Liver (tissue), 9 donors: Measurements from ENCODE around the gene SEMA5A. TPM values are rescaled to one million over a fixed set of nuclear protein-coding genes. Genes with fewer than 3 reads are reported as not detected.

ENCODE experiments used
- DNase-seq: peaks from one replicate; pipeline ENCODE4 v3.0.0-alpha.2; 2017; ENCODE audit warnings: low spot score
- H3K27ac ChIP-seq, 2 donors: one replicate each; pipeline ENCODE4 v1.7.0; 2013; ENCODE audit warnings: inconsistent platforms in 2 of 2, low read length in 2 of 2, control low read depth in 1 of 2, low read depth in 1 of 2, mild to moderate bottlenecking in 1 of 2
- H3K27me3 ChIP-seq, 4 donors: one replicate each; pipeline versions ENCODE4 v1.6.1 to v1.7.0; 2013; ENCODE audit warnings: low read length in 3 of 4, inconsistent platforms in 1 of 4, mild to moderate bottlenecking in 1 of 4, moderate library complexity in 1 of 4; ENCODE audit not compliant: control insufficient read depth in 4 of 4, insufficient read depth in 4 of 4
- H3K36me3 ChIP-seq, 4 donors: one replicate each; pipeline versions ENCODE4 v1.6.1 to v1.7.0; 2013; ENCODE audit warnings: low read length in 3 of 4, mild to moderate bottlenecking in 3 of 4, low read depth in 1 of 4, moderate library complexity in 1 of 4; ENCODE audit not compliant: control insufficient read depth in 4 of 4, insufficient read depth in 3 of 4
- H3K4me1 ChIP-seq, 4 donors: one replicate each; pipeline versions ENCODE4 v1.6.1 to v1.7.0; 2013; ENCODE audit warnings: low read length in 3 of 4, mild to moderate bottlenecking in 3 of 4, moderate library complexity in 1 of 4; ENCODE audit not compliant: control insufficient read depth in 4 of 4, insufficient read depth in 4 of 4
- H3K4me3 ChIP-seq, 3 donors: one replicate each; pipeline versions ENCODE4 v1.6.1 to v1.7.0; 2013; ENCODE audit warnings: low read length in 3 of 3, control low read depth in 1 of 3, low read depth in 1 of 3, mild to moderate bottlenecking in 1 of 3
- H3K9ac ChIP-seq, 2 donors: one replicate each; pipeline ENCODE4 v1.7.0; 2013; ENCODE audit warnings: low read length in 2 of 2, mild to moderate bottlenecking in 2 of 2, moderate library complexity in 2 of 2, control low read depth in 1 of 2, low read depth in 1 of 2
- H3K9me3 ChIP-seq, 4 donors: one replicate each; pipeline versions ENCODE4 v1.6.1 to v1.7.0; 2013; ENCODE audit warnings: low read length in 3 of 4; ENCODE audit not compliant: control insufficient read depth in 4 of 4
- ATF3 ChIP-seq: IDR thresholded peaks from 2 replicates; pipeline ENCODE4 v1.6.1; 2016; ENCODE audit warnings: antibody characterized with exemption
- CTCF ChIP-seq: fragments of 150-350 bp; IDR thresholded peaks from 2 replicates; pipeline ENCODE4 v1.5.1; 2017; ENCODE audit warnings: improper control_type of control experiment, low read depth, low read length; ENCODE audit not compliant: missing input control
- EGR1 ChIP-seq, 2 donors: IDR thresholded peaks; 2 replicates each; pipeline ENCODE4 v1.6.1; 2016 to 2018; ENCODE audit warnings: antibody characterized with exemption in 2 of 2, low read depth in 2 of 2
- FOXA1 ChIP-seq: IDR thresholded peaks from 2 replicates; pipeline ENCODE4 v1.6.1; 2016; ENCODE audit warnings: antibody characterized with exemption
- FOXA2 ChIP-seq: IDR thresholded peaks from 2 replicates; pipeline ENCODE4 v1.6.1; 2016; ENCODE audit warnings: antibody characterized with exemption
- GABPA ChIP-seq, 2 donors: IDR thresholded peaks in 1 of 2; conservative IDR thresholded peaks in 1 of 2; 2 replicates each; pipeline ENCODE4 v1.6.1; 2016; ENCODE audit warnings: antibody characterized with exemption in 2 of 2, mild to moderate bottlenecking in 1 of 2, moderate library complexity in 1 of 2
- HNF4A ChIP-seq, 2 donors: conservative IDR thresholded peaks; 2 replicates each; pipeline ENCODE4 v1.6.1; 2016; ENCODE audit warnings: antibody characterized with exemption in 2 of 2, mild to moderate bottlenecking in 2 of 2
- HNF4G ChIP-seq: IDR thresholded peaks from 2 replicates; pipeline ENCODE4 v1.6.1; 2016; ENCODE audit warnings: antibody characterized with exemption
- JUND ChIP-seq, 2 donors: IDR thresholded peaks; 2 replicates each; pipeline ENCODE4 v1.6.1; 2016; ENCODE audit warnings: antibody characterized with exemption in 2 of 2
- MAX ChIP-seq: IDR thresholded peaks from 2 replicates; pipeline ENCODE4 v1.6.1; 2016; ENCODE audit warnings: antibody characterized with exemption
- NR2F2 ChIP-seq: IDR thresholded peaks from 2 replicates; pipeline ENCODE4 v1.6.1; 2016; ENCODE audit warnings: antibody characterized with exemption
- RAD21 ChIP-seq, 2 donors: IDR thresholded peaks; 2 replicates each; pipeline ENCODE4 v1.6.1; 2016; ENCODE audit warnings: antibody characterized with exemption in 2 of 2, mild to moderate bottlenecking in 2 of 2
- REST ChIP-seq: IDR thresholded peaks from 2 replicates; pipeline ENCODE4 v1.6.1; 2016; ENCODE audit warnings: antibody characterized with exemption, mild to moderate bottlenecking
- RXRA ChIP-seq, 2 donors: IDR thresholded peaks; 2 replicates each; pipeline ENCODE4 v1.6.1; 2017 to 2018; ENCODE audit warnings: antibody characterized with exemption in 2 of 2, mild to moderate bottlenecking in 1 of 2
- SP1 ChIP-seq: IDR thresholded peaks from 2 replicates; pipeline ENCODE4 v1.6.1; 2018; ENCODE audit warnings: antibody characterized with exemption, mild to moderate bottlenecking
- TAF1 ChIP-seq: conservative IDR thresholded peaks from 2 replicates; pipeline ENCODE4 v1.6.1; 2016; ENCODE audit warnings: antibody characterized with exemption, mild to moderate bottlenecking
- YY1 ChIP-seq: IDR thresholded peaks from 2 replicates; pipeline ENCODE4 v1.6.1; 2016; ENCODE audit warnings: antibody characterized with exemption, mild to moderate bottlenecking
- ZBTB33 ChIP-seq: IDR thresholded peaks from 2 replicates; pipeline ENCODE4 v1.6.1; 2016; ENCODE audit warnings: antibody characterized with exemption
- WGBS: extraction: QIAGEN DNeasy Blood & Tissue Kit; methylation state at CpG from one replicate; pipeline ENCODE4 v1.1.7; 2013; 5-methylcytosine and 5-hydroxymethylcytosine counted together
- polyA plus RNA-seq, 2 donors: library from polyadenylated mRNA; stranded (reverse) in 1 of 2; unstranded in 1 of 2; fragments of 200-250 nt in 1 of 2; fragments of >200 nt in 1 of 2; fragmentation: Nextera tagmentation in 1 of 2; extraction: Ambion mirVana in 1 of 2; gene quantifications; one replicate each; pipeline versions ENCODE4 v1.2.1 to v1.2.3, GENCODE V29; 2013 to 2015
- total RNA-seq, 2 donors: library from RNA; depleted of rRNA; stranded (reverse); fragments of >200 nt; gene quantifications; one replicate each; pipeline ENCODE4 v1.2.3, GENCODE V29; 2014
- donor health status: healthy.
- donor health status: healthy.
- donor health status: healthy.
- donor health status: healthy.
- donor health status: healthy.

The SEMA5A gene
- total and polyA plus RNA-seq, 4 donors = 1.1 to 5.8 (median 3.2) TPM

GRCh38 chr5:9283021-9283420 is 262.9 kb downstream of the SEMA5A start:
- TF ChIP-seq EGR1 (IDR thresholded peaks at IDR 0.05; ENCODE audit: low read depth in 2 of 2) (no peak), ATF3 (no peak), FOXA2 (no peak), YY1 (no peak), MAX (no peak), FOXA1 (no peak), HNF4A (conservative IDR thresholded peaks at IDR 0.05) (no peak), ZBTB33 (no peak), TAF1 (no peak), HNF4G (no peak), REST (no peak), RAD21 (IDR thresholded peaks at IDR 0.05) (no peak), JUND (IDR thresholded peaks at IDR 0.05) (no peak), SP1 (no peak), RXRA (IDR thresholded peaks at IDR 0.05) (no peak), CTCF (no peak), GABPA (IDR thresholded peaks at IDR 0.05 in 1 of 2, conservative IDR thresholded peaks at IDR 0.05 in 1 of 2) (no peak), NR2F2 (no peak)
- Histone ChIP-seq H3K36me3 (no peaks in the 10 kb centered on the region), H3K4me3 (no peak overlapping the region), H3K4me1 (peaks cover 3 to 34% (median 23%) of the 10 kb centered on the region in 4 donors), H3K27me3 (no peaks in the 10 kb centered on the region), H3K9me3 (no peaks in the 10 kb centered on the region), H3K27ac (no peak overlapping the region), H3K9ac (no peak overlapping the region)
- WGBS = 68% methylated on average over 3 of the region's 3 CpGs
- no peak for DNase-seq
